ENCODE data around the gene SYS1.

DNA sequence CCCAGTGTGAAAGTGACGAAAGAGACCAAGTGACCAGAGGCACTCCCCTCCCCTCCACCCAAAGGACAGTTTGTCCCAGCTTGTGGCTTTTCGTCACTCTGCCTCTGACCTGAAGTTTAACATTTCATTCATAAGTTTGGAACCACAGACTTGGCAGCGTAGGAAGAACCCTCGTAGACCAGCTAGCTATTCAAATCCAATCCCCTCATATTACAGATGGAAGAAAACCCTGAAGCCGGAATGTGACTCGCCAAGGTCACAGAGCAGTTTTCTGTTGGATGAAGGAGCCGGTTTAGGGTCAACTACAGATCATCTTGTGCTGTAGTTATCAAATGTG, 3.9 kb upstream of the SYS1 start:
- TF ChIP-seq ZFP30 (CRISPR knock-in tag; IDR thresholded peaks at IDR 0.05) (no peak), ZFP3 (CRISPR knock-in tag; IDR thresholded peaks at IDR 0.05) (no peak), PATZ1 (CRISPR knock-in tag; IDR thresholded peaks at IDR 0.05; ENCODE audit: borderline replicate concordance) (no peak), RARB (CRISPR knock-in tag; IDR thresholded peaks at IDR 0.05) (no peak), BACH2 (CRISPR knock-in tag; IDR thresholded peaks at IDR 0.05; ENCODE audit: borderline replicate concordance) (no peak), ESRRG (CRISPR knock-in tag; IDR thresholded peaks at IDR 0.05) (no peak), ARNTL (CRISPR knock-in tag; IDR thresholded peaks at IDR 0.05; ENCODE audit: borderline replicate concordance, low read depth) (no peak)
- TF ChIP-seq, protein P1, sequence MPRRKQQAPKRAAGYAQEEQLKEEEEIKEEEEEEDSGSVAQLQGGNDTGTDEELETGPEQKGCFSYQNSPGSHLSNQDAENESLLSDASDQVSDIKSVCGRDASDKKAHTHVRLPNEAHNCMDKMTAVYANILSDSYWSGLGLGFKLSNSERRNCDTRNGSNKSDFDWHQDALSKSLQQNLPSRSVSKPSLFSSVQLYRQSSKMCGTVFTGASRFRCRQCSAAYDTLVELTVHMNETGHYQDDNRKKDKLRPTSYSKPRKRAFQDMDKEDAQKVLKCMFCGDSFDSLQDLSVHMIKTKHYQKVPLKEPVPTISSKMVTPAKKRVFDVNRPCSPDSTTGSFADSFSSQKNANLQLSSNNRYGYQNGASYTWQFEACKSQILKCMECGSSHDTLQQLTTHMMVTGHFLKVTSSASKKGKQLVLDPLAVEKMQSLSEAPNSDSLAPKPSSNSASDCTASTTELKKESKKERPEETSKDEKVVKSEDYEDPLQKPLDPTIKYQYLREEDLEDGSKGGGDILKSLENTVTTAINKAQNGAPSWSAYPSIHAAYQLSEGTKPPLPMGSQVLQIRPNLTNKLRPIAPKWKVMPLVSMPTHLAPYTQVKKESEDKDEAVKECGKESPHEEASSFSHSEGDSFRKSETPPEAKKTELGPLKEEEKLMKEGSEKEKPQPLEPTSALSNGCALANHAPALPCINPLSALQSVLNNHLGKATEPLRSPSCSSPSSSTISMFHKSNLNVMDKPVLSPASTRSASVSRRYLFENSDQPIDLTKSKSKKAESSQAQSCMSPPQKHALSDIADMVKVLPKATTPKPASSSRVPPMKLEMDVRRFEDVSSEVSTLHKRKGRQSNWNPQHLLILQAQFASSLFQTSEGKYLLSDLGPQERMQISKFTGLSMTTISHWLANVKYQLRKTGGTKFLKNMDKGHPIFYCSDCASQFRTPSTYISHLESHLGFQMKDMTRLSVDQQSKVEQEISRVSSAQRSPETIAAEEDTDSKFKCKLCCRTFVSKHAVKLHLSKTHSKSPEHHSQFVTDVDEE (CRISPR knock-in tag; IDR thresholded peaks at IDR 0.05) = no peak

Measured in SK-N-SH treated with all-trans-retinoic acid at 6 μM for 48 hours (cell line).